Stimulated activated CD4-positive, alpha-beta T cell treated with anti-CD3 and anti-CD28 coated beads, Interleukin-4, amount 100 ng/mL, for 1 hour (primary cell): Measurements from ENCODE around the gene TUBA1A.
"Not testable (repeated sequence)": the region's sequence is repeated elsewhere in the genome, so short reads cannot be mapped to it uniquely, and the experiment has no call there.

ENCODE experiments used
- DNase-seq: peaks from one replicate; pipeline ENCODE4 v3.0.0-alpha.2; 2020

TUBA1A gene

DNA sequence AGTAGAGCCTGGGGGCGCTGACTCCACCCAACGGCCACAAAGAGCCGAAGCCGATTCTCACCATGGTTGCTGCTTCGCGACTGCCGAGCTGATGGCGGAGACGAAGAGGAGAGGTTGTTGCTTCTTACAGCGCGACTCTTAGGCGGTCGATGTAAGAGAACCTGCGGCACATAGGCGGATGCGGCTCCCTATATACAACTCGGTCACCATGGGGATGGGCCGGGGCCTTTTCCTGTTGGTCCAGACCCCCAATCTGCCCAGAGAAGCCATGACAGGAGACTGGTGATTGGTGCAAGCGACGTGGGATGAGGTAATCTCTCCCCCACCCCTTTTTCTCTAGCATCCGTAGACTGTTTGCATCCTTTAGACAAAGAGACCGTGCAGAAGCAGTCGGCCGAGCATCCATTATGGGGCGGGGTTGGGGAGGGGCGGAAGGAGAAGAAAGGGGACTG, at the start of gene TUBA1A:
Gene TUBA1A (minus strand): TSS at position 165 of the 452 bp plus-strand sequence. CDS start 101 bp downstream, at position 64.
- DNase-seq, result peak; percentile 78

DNA sequence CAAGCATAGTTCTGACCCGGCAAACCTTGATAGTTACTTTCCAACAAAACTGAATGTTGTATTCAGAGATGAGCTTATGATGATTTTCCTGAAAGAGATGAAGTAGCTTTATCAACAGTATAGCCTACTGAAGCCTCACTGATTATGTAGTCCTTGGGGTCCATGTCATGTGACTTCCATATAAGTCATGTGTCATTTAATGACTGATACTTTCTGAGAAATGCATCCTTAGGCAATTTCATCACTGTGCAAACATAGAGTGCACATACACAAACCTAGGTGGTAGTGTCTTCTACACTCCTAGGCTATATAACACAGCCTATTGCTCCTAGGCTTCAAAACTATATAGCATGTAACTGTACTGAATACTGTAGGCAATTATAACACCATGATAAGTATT, 47.5 kb upstream of the TUBA1A start:
- DNase-seq, result no peak

DNA sequence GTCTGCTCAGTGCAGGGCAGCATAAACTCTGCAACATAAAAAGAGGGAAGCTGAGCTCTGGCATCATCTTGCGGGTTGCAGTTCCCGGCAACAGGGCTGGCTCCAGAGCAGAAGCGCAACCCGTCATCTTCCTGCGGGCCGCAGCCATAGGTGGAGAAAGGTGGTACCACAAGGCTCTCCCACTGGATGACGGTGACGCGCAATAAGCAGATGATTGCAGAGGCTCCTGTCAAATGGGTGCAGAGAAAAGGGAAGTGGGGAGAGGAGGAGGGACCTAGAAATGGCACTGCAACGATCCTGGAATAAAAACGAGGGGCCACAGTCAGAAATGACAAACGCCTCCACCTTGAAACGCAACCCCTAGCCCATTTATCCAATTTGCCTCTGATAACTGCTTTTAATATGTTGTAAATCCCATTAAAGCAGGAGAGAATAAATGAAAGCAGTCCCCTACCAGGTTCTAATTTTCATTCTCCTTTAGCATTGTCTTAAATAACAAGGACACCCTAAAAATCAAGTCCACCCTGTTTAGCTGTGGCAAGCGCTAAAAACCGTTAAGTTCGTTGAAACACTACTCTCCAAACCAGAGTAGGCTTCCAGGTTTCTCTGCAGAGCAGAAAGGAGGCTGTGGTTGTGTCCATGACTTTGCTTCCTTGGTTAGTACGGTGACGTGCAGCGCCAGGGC, 45.1 kb upstream of the TUBA1A start:
- DNase-seq, result peak; percentile 6

DNA sequence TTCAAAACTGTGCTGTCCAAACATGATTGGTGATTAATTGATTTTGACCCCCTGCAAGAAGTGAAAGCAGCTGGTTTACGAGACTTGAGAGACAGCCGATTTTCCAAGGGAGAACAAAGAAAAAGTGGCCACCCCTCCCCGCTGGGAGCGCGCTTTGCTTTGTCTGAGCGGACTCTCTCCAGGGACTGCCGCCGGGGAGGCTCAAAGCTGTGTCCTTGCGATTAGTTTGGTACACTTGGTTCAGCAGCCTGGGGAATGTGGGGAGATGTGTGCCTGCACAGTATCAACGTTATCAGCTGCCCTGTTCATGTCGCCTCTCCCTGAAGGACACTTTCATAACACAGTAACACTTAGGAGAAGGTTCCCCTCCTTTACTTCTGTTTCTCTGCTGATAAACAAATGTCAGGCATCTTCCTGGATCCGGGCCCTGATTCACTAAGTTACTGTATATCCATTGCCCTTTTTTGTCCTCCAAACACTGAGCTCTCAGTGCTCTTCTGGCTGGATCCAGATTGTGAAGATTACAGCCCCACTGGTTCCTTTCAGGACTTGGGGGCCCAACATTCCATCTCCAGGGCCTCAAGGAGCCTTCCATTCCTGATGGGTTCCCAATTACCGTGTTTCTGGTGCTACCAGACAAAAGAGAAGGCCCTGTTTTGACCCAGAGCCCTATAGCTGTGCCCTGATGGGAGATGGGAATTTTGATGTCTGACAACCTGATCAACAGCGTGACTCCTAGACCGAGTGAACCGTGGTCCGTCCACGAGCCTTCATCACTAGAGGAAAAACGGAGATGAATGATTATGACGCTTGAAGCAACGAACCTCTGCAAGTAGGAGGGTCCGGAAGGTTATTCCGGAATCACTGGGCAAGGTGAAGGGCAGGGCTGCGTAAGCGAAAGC, 44.3 kb upstream of the TUBA1A start:
- DNase-seq, result no peak

DNA sequence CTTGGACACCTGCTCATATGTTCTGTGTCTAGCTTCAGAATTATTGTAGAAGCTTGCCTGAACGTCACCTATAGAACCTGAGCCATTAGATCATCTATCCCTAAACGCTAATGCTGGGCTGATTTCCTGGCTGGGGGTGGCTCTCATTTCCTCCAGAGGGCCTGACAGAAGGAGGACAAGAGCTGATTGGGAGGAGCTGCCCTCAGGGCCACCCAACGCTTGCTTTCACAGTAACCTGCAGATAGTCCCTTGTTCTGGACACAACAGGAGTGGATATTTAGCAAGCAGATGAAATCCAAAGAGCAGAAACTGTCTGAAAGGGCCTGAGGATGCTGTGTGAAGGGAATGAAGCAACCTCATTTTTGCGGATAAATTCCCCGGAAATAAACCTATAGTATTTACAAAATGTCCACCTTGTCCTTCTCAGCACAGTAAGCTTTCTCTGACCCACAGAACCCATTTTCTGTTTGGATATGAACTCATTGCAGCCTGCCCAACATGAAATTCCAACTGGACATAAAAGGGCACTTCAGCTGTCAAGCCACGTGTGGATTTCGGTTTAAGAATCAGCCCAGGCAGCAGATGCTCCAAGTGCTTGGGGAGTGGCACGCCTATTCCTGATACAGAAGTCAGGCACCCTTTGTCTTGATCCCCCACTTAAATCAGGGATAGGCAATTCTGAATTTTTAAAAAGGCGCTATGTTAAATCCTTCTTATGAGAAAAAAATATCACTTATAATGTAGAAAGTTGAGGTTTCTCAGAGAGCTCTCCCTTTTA, 43.2 kb upstream of the TUBA1A start:
- no peak for DNase-seq

DNA sequence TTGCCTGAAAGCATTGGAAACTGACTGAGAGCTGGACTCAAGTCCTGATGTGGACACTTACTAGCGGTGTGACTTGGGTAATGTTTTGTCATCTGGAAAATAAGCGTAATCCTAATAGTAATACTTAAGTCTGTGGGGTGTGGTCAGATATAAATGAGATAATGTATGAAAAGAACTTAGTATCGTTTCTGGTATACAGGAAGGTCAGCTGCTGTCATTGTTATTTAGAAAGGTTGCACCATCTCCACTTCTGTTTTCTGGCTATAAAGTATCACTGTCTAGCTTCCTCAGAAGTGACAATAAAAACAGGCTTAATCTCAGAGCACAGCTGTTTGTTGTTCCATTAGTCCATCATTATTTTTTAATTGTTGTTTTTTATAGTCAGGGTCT, 41.9 kb upstream of the TUBA1A start:
- no peak for DNase-seq

DNA sequence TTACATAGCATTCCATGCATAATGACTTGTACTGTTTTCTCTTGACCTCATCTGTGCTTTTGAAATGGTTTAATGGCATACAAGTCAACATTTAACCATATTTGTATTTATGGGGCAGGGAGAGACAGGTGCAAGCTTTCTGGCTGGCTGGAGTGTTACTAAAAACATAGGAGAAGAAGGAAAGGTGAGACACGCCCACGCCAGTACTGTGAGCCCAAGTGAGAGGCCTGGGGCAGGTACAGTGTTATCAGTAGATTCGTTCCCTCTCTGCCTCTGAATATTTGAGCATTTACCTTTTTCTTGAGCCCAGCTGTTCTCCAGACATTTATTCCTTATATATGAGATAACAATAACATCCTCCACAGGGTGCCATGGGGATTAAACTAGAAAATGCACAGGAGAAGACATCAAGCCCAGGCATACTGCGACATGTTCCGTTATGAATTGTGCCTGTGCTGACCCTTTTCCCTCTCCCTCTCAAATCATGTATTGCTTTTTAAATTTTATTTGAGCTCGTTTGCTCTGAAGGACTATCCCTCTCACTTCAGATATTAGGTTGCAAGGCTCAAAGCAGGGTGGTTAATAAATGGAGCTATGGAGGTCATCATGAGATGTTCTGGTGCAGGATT, 41.4 kb upstream of the TUBA1A start:
- DNase-seq, result no peak

DNA sequence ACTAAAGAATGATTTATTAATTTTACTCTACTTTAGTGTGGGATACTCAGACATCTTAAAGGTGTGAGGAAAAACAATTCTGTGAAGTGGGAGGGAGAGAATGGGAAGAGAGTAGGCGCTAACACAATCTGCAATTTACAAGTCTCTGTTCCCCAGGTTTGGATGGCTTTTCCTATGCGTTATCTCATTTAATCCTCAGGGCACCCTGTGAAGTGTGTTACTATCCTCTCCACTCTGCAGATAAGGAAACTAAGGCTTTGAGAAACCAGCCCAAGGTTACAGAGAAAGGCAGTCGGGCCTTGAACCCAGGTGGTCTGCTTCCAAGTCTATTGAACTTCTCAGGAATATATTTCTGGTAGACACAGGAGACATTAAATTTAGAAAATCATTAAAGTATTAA, 39.8 kb upstream of the TUBA1A start:
- no peak for DNase-seq

DNA sequence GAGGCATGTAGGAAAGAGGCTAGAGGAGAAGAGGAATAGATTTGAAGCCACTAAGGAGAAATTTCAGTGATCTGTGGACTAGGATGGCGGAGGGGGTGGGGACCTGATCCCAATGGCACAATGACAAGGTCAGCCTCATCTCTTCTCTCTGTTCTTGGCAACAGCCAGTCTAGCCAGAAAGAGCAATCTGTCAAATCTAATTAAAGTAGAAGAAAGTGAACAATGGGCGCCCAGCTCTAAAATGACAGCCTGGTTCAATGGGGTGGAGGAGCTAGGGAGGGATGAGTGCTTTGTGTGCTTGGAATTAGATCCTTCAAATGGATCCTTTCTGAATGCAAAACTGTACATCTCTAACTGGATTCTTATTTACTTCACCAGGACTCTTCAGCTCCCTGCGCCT, 38.8 kb upstream of the TUBA1A start:
- no peak for DNase-seq

DNA sequence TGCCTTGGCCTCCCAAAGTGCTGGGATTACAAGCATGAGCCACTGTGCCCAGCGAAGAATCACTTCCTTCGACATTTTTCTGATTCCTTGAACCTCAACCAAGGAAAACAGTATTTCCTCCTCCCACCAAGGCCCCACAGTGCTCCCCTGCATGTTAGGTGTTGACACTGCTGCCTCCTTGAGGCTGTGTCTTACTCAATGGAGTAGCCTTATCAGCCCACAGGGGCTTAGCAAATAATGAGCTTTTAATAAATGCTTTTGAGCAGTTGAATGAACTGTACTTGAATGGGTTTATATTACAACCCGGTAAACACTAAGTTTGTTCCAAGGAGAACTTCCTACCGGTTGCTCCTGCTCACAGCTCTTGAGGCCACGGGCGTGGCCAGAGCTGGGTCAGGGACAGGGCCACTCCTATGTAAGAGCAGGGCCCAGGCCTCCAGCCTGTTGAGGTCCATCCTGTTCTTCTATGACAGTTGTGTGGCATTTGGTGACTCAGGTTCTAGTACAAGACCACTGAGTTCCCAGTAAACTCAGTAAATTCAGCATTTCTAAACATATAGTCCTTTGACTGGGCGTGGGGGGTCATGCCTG, 36.8 kb upstream of the TUBA1A start:
- no peak for DNase-seq

DNA sequence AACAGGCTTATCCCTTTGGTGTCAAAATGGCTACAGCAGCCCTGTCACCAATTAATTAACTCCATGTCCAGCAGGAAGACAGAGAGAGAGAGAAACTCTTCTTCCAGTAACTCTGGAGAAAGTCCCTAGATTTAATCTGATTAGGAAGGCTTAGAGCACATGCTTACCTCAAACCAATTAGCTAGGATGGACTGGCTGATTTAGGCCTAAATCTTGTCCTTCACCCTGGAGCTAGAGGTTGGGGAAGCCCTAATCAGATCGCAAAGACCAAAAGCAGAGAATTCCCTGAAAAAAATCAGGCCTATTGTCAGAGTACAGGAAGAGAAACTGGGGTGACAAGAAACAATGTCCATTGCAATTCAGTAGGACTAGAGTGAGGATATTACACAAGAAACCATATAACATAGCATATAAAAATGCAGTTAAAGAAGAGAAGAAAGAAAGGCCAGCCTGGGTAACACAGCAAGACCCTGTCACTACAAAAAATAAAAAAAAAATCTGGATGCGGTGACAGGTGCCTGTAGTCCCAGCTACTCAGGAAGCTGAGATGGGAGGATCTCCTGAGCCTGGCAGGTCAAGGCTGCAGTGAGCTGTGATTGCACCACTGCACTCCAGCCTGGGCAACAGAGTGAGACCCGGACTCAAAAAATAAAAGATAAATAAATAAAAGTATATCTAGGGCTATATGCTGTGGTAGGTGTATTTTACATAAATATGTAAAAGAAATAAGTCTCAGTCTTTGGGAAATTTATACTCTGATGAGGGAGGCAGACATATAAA, 34.9 kb upstream of the TUBA1A start:
- DNase-seq, result no peak

DNA sequence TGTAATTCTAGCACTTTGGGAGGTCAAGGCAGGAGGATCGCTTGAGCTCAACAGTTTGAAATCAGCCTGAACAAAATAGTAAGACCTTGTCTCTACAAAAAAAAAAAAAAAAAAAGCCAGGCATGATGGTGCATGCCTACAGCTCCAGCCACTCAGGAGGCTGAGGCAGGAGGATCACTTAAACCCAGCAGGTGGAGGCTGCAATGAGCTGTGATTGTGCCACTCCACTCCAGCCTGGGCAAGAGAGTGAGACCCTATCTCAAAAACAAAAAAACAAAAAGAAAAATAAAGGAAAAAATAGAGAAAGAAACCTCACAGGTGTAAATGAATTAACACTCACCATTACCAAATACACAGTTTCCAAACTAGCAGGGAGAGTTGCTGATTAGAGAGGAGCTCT, 34.2 kb upstream of the TUBA1A start:
- no peak for DNase-seq

DNA sequence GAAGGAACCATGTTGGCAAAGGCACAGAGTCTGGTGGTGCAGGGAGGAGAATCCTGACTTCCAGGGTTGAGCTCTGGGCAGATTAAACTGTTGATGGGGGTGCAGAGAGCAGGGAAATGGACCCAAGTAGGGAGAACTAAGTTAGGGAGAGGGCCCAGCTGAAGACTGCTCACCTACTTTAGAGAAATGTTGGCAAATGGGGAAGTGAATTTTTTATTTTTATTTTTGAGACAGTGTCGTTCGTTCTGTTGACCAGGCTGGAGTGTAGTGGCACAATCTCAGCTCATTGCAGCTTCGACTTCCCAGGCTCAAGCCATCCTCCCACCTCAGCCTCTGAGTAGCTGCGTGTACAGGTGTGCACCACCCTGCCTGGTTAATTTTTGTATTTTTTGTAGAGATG, 32.1 kb upstream of the TUBA1A start:
- DNase-seq, result no peak

DNA sequence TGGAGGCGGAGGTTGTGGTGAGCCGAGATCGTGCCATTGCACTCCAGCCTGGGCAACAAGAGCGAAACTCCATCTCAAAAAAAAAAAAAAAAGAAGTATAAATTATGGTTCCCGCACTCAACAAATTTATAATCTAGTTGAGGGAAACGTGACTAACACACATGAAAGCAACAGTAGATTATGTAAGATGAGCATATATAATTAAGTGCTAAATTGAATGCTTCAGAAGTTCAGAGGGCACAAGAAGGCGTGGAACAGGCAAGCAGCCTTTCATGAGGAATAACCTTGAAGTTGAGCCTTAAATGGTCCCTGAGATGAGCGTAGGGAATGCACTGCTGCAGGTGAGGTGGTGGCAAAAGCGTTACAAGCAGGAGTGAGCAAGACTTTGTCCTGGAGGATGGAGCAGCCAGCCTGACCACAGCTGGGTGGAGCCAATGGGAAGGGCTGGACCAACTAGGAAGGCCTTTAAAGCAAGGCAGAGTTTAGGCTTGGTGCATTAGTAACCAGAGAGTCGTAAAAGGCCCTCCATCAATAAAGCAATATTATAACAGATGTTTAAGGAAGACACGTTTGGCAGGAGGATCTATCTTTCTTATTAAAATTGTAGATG, 30.6 kb upstream of the TUBA1A start:
- no peak for DNase-seq

DNA sequence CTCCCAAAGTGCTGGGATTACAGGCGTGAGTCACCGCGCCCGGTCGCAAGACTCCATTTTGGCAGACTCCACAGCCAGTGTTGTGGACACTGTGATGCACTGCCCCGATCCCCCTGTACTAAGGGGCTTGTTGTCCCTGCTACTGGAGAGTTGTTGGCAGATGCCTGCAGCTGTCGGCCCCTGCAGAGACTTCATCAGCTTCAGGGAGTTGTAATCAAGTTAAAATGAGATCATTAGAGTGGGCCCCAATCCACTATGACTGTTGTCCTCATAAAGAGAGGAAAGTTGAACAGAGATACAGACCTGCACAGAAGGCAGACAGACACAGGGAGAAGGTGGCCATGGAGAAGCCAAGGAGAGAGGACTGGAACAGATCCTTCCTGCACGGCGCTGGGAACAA, 23.7 kb upstream of the TUBA1A start:
- DNase-seq, result no peak

DNA sequence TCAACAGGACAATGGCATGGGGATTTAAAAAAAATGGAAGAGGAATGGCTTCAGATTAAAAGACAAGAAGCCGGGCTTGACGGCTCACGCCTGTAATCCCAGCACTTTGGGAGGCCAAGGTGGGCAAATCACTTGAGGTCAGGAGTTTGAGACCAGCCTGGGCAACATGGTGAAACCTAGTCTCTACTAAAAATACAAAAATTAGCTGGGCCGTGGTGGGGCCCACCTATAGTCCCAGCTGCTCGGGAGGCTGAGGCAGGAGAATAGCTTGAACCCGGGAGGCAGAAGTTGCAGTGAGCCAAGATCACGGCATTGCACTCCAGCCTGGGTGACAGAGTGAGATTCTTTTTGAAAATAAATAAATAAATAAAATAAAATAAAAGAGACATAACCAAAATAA, 21.8 kb upstream of the TUBA1A start:
- DNase-seq, result not testable (repeated sequence)

DNA sequence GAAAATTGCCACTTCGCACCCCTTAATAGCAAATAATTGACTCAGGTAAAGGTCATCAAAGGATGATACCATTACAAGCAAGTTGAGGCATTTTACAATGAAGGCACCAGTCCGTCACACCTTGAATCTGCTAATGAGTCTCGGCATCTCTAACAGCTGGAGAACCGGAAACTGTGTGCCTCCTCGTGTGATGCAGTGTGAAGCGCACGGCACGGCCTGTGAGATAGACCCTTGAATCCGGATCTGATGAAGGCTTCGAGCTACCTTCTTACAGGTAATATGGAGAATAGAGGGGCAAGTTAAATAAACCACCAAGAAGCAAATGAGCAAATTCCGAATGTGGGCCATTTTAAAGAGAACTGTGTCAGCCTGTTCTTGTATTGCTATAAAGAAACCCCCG, 19.8 kb upstream of the TUBA1A start:
- DNase-seq, result no peak

DNA sequence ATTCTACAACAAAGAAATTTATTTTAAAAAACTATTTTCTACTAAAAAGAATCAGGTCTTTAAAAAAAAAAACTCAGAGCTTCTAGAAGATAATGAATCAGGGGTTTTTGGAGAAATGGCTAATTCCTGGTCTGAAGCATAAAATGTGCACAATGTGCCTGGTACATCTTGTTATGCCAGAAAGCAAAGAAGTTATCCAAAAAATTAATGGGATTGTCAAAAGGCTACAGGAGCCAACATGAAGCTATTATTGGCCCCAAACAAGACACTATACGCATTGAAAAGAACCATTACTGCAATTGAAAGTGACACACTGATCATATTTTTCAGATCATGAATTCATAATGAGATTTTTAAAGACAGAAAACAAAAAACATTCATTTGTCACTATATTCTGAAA, 19.3 kb upstream of the TUBA1A start:
- no peak for DNase-seq

DNA sequence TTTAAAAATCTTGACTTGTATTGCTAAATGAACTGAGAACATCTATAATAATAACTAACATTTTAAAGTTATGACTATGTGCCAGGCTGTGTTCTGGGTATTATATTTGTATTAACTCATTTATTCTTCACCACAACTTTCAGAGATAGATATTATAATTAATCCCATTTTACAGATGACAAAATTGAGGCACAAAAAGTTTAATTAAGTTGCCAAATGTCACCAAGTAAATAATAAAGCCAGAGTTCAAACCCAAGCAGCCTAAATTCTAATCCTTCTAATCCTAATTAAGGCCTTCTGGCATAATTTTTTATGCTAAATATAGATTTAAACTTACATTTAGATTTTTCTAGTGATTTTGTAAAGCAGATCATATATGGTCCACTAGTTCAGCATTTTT, 17.5 kb upstream of the TUBA1A start:
- DNase-seq, result no peak

DNA sequence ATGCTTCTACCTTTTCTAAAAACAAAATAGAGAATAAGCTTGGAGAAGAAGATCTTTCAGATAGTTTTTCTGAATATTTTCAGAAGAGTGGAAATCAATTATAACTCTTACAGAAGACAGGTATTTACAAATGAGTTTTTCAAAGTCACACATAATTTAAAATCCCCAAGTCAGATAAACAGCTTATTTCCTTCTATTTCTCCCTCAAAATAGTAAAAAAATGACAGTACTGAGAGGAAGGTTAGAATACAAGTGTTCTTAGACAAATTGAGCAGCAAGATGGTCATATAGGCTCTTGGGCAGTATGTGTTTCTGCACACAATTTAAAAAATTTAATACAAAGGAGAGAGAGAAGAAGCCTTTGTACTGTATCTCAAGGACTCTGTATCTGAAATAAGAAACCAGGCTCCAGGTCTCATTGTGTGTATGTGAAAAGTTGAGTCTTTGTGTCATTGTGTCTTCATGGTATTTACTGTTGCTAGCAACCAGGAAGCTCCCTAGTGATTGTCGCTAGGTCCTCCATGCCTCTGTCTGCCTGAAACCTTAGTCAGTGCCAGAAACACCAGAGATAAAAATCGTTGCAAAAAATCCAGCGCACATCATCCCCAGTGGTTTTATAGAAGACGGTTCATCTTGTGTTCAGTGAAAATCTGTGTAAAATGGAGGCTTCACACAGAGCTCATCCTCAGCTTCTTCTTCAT, 12.9 kb upstream of the TUBA1A start:
- DNase-seq, result no peak
